Central memory CD8-positive, alpha-beta T cell (primary cell): ENCODE results near the gene TARDBP.
"Not testable (repeated sequence)": the region's sequence is repeated elsewhere in the genome, so short reads cannot be mapped to it uniquely, and the experiment has no call there.

Experiments
- ATAC-seq: fragments of 150-1000 bp; cut with Tn5 transposase; replicated peaks from 2 replicates; pipeline ENCODE4 v1.10.0; 2022; ENCODE audit warnings: mild to moderate bottlenecking, moderate FRiP score, moderate number of reproducible peaks; ENCODE audit not compliant: poor library complexity, severe bottlenecking; ENCODE audit errors: extremely low read depth
- DNase-seq, 2 donors: peaks; one replicate each; pipeline ENCODE4 v3.0.0; 2021; ENCODE audit warnings: low spot score in 2 of 2
- H3K27ac Mint-ChIP-seq: one replicate; pipeline ENCODE4 v1.8.0; 2022; ENCODE audit warnings: low read depth, mild to moderate bottlenecking, moderate library complexity, mixed read lengths
- H3K27me3 Mint-ChIP-seq: one replicate; pipeline ENCODE4 v1.8.0; 2022; ENCODE audit warnings: mixed read lengths
- H3K36me3 Mint-ChIP-seq: one replicate; pipeline ENCODE4 v1.8.0; 2022; ENCODE audit warnings: mild to moderate bottlenecking, moderate library complexity, mixed read lengths; ENCODE audit not compliant: insufficient read depth
- H3K4me1 Mint-ChIP-seq: one replicate; pipeline ENCODE4 v1.8.0; 2022; ENCODE audit warnings: mixed read lengths
- H3K4me3 Mint-ChIP-seq: one replicate; pipeline ENCODE4 v1.8.0; 2022; ENCODE audit warnings: mild to moderate bottlenecking, moderate library complexity, mixed read lengths
- H3K9me3 Mint-ChIP-seq: one replicate; pipeline ENCODE4 v1.8.0; 2022; ENCODE audit warnings: mixed read lengths

The TARDBP gene

DNA sequence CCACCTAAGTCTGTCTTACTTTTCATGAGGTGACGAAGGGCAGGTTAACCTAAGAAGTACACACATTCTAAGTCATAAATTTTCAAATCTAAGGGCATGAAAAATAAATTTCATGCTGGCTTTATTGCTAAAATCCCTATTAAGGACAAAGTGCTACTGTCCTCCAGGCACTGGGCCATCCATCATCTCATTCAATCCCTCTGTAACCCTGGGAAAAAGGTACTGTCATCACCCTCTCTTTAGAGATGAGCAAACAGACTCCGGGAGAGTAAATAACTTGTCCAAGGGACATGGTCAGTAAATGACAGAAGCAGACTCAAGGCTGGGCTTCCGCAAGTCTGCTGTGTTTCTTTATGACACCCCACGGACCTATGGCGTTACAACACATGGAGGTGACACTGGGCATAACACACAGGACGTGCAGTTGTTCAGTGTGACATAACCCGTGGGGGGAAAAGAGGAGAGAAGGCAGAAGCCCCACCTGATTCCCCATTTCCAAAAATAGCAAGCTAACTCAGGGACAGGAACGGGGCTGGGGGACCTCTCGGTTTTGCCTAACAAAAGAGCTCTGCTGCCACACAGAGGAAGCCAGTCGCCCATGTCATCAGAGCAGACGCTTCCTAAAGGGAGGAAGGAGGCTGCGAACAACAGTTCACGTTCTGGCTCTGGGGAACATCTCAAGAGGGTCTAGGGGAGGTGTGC is 59.9 kb downstream of the TARDBP start:
- Mint-ChIP-seq H3K4me3 (no peak overlapping the region), H3K27me3 (no peaks in the 10 kb centered on the region), H3K4me1 (peaks cover 8% of the 10 kb centered on the region), H3K27ac (no peak overlapping the region), H3K9me3 (no peaks in the 10 kb centered on the region), H3K36me3 (peaks cover 66% of the 10 kb centered on the region)
- DNase-seq: no peak
- ATAC-seq: no peak

DNA sequence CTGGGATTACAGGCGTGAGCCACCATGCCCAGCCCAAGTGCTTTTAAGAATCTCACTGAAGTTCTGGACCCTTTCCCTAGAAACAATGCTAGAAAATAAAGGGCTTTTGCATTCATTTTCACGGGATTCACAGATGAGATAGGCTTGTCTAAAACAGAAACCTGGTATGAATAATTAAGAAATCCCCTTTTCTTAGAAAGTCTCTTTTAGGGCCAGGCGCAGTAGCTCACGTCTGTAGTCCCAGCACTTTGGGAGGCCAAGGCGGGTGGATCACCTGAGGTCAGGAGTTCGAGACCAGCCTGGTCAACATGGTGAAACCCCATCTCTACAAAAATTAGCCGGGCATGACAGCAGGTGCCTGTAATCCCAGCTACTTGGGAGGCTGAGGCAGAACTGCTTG is 60.9 kb downstream of the TARDBP start:
- DNase-seq, H3K27ac Mint-ChIP-seq, H3K4me1 Mint-ChIP-seq, H3K9me3 Mint-ChIP-seq, H3K4me3 Mint-ChIP-seq, H3K27me3 Mint-ChIP-seq, ATAC-seq: not testable (repeated sequence)
- peaks cover 64% of the 10 kb centered on the region for H3K36me3 Mint-ChIP-seq
